SU-DHL-6 (cell line): Measurements from ENCODE around the gene SPEN.
"Not testable (repeated sequence)": the region's sequence is repeated elsewhere in the genome, so short reads cannot be mapped to it uniquely, and the experiment has no call there.

Experiments used
- H2AFZ ChIP-seq: fragments of 200-600 bp; sonication (generic); 2 replicates; pipeline ENCODE4 v1.6.1; 2014; ENCODE audit warnings: low read depth, mild to moderate bottlenecking, moderate library complexity, mixed read lengths, antibody characterized with exemption, low read length; ENCODE audit not compliant: severe bottlenecking
- H3F3A ChIP-seq: fragments of 200-600 bp; shearing (Covaris generic); 2 replicates; pipeline ENCODE4 v1.6.0; 2016; ENCODE audit warnings: antibody characterized with exemption, mild to moderate bottlenecking; ENCODE audit not compliant: insufficient read depth
- H3K27ac ChIP-seq: fragments of 200-600 bp; sonication (generic); 2 replicates; pipeline ENCODE4 v1.5.1; 2016; ENCODE audit warnings: low read depth, mild to moderate bottlenecking, low read length, moderate library complexity, mixed read lengths
- H3K27me3 ChIP-seq: fragments of 200-600 bp; sonication (generic), shearing (Covaris generic); 2 replicates; pipeline ENCODE4 v1.6.0; 2014; ENCODE audit warnings: mild to moderate bottlenecking, low read length
- H3K36me3 ChIP-seq: fragments of 200-600 bp; sonication (generic); 2 replicates; pipeline ENCODE4 v1.6.1; 2014; ENCODE audit warnings: mild to moderate bottlenecking, low read length, mixed read lengths
- H3K4me2 ChIP-seq: fragments of 300-600, 200-600 bp; shearing (Covaris generic), sonication (generic); 2 replicates; pipeline ENCODE4 v1.6.0; 2014; ENCODE audit warnings: low read length, low read depth, mild to moderate bottlenecking; ENCODE audit not compliant: poor library complexity, severe bottlenecking
- H3K4me3 ChIP-seq: fragments of 200-600 bp; sonication (generic); 2 replicates; pipeline ENCODE4 v1.5.1; 2014; ENCODE audit warnings: antibody characterized with exemption, low read length, mild to moderate bottlenecking, mixed read lengths; ENCODE audit not compliant: insufficient read depth, poor library complexity, severe bottlenecking
- H3K79me2 ChIP-seq: fragments of 200-600 bp; sonication (generic); 2 replicates; pipeline ENCODE4 v1.6.1; 2014; ENCODE audit warnings: mild to moderate bottlenecking, low read length, moderate library complexity; ENCODE audit not compliant: insufficient read depth
- H3K9ac ChIP-seq: fragments of 200-600 bp; sonication (generic); 2 replicates; pipeline ENCODE4 v1.7.0; 2014; ENCODE audit warnings: mild to moderate bottlenecking, low read length
- H3K9me2 ChIP-seq: fragments of 200-600 bp; sonication (generic); replicated peaks from 2 replicates; pipeline ENCODE4 v1.6.1; 2014; ENCODE audit warnings: low read length; ENCODE audit not compliant: insufficient read depth
- H3K9me3 ChIP-seq: fragments of 200-600 bp; sonication (generic); 2 replicates; pipeline ENCODE4 v1.6.1; 2014; ENCODE audit warnings: low read length, mixed read lengths; ENCODE audit not compliant: insufficient read depth
- H4K20me1 ChIP-seq: fragments of 200-600 bp; sonication (generic); 2 replicates; pipeline ENCODE4 v1.6.1; 2014; ENCODE audit warnings: low read depth, mild to moderate bottlenecking, antibody characterized with exemption, low read length, moderate library complexity, mixed read lengths
- CTCF ChIP-seq: fragments of 200-600 bp; sonication (generic); IDR thresholded peaks from one replicate; pipeline ENCODE4 v1.5.1; 2017; ENCODE audit warnings: antibody characterized with exemption, mild to moderate bottlenecking, low read length, moderate library complexity; ENCODE audit not compliant: insufficient read depth, poor library complexity, severe bottlenecking
- EZH2phosphoT487 ChIP-seq: fragments of 200-600 bp; sonication (generic), shearing (Covaris generic); conservative IDR thresholded peaks from 2 replicates; pipeline ENCODE4 v1.6.1; 2018; ENCODE audit warnings: mild to moderate bottlenecking, antibody characterized with exemption, low read length, moderate library complexity, mixed read lengths

The SPEN gene

GRCh38 chr1:15825800-15826199 lies 21.7 kb upstream of the SPEN start:
- Histone ChIP-seq H3K9ac (no peak overlapping the region), H3K36me3 (no peaks in the 10 kb centered on the region), H4K20me1 (no peaks in the 10 kb centered on the region), H3K4me3 (no peak overlapping the region), H3K9me3 (no peaks in the 10 kb centered on the region), H2AFZ (no peak overlapping the region), H3K79me2 (no peaks in the 10 kb centered on the region), H3K27me3 (no peaks in the 10 kb centered on the region), H3F3A (peaks cover 12% of the 10 kb centered on the region), H3K4me2 (no peak overlapping the region), H3K9me2 (no peaks in the 10 kb centered on the region), H3K27ac (no peak overlapping the region)
- no peak for TF ChIP-seq CTCF
- TF ChIP-seq EZH2phosphoT487, result no peak

- Histone ChIP-seq H3K9me3 (no peaks in the 10 kb centered on the region), H3K36me3 (no peaks in the 10 kb centered on the region), H3F3A (peaks cover 20% of the 10 kb centered on the region), H3K4me2 (no peak overlapping the region), H3K79me2 (no peaks in the 10 kb centered on the region), H4K20me1 (no peaks in the 10 kb centered on the region), H3K9ac (no peak overlapping the region), H3K27ac (no peak overlapping the region), H3K4me3 (no peak overlapping the region), H3K27me3 (no peaks in the 10 kb centered on the region), H3K9me2 (no peaks in the 10 kb centered on the region), H2AFZ (no peak overlapping the region)
- no peak for TF ChIP-seq EZH2phosphoT487
- no peak for TF ChIP-seq CTCF
Observed at GRCh38 chr1:15826810-15827507, 20.5 kb upstream of the SPEN start.

- H3K9me3 ChIP-seq, H3K9ac ChIP-seq, H3K4me2 ChIP-seq, H3K36me3 ChIP-seq, H4K20me1 ChIP-seq, H2AFZ ChIP-seq, H3K9me2 ChIP-seq, H3K27ac ChIP-seq, H3K4me3 ChIP-seq, H3K27me3 ChIP-seq, H3K79me2 ChIP-seq: not testable (repeated sequence)
- H3F3A ChIP-seq, result peaks cover 21% of the 10 kb centered on the region
Observed at GRCh38 chr1:15827567-15827966, 19.9 kb upstream of the SPEN start.

GRCh38 chr1:15828931-15829330 lies 18.6 kb upstream of the SPEN start:
- not testable (repeated sequence) for H3K9ac ChIP-seq, H3K36me3 ChIP-seq, H3K9me3 ChIP-seq, H3K9me2 ChIP-seq, H4K20me1 ChIP-seq, H3K4me2 ChIP-seq, H3K79me2 ChIP-seq, H3K27ac ChIP-seq, H2AFZ ChIP-seq, H3K27me3 ChIP-seq, H3K4me3 ChIP-seq
- H3F3A ChIP-seq, result peaks cover 25% of the 10 kb centered on the region
